Activated CD4-positive, alpha-beta T cell treated with anti-CD3 and anti-CD28 coated beads, Interleukin-2, amount 50 U/mL, for 1 hour (primary cell): ENCODE measurements around the gene SLC25A19.
A peak's percentile ranks its signal among the peaks of the same experiment; 100 is the strongest.
"Not testable (repeated sequence)": the region's sequence is repeated elsewhere in the genome, so short reads cannot be mapped to it uniquely, and the experiment has no call there.

Source experiments
- DNase-seq: peaks from one replicate; pipeline ENCODE4 v3.0.0-alpha.2; 2020

SLC25A19 gene

GRCh38 chr17:75301049-75301448 lies 11.8 kb upstream of the SLC25A19 start:
- no peak for DNase-seq

- DNase-seq, result no peak
These were observed 11.0 kb upstream of the SLC25A19 start for GRCh38 chr17:75300280-75300679.

GRCh38 chr17:75295201-75296158 lies 6.2 kb upstream of the SLC25A19 start:
- DNase-seq, result no peak

- not testable (repeated sequence) for DNase-seq
These were observed 3.7 kb upstream of the SLC25A19 start for GRCh38 chr17:75292810-75293448.

GRCh38 chr17:75289832-75290337 lies 652 bp upstream of the SLC25A19 start:
- peak; percentile 66 for DNase-seq

- no peak for DNase-seq
These were observed 491 bp downstream of the SLC25A19 start for GRCh38 chr17:75288770-75289114.

- DNase-seq, result no peak
These were observed 874 bp downstream of the SLC25A19 start for GRCh38 chr17:75288359-75288758.

GRCh38 chr17:75287221-75287620 lies 2.0 kb downstream of the SLC25A19 start:
- DNase-seq, result no peak

- no peak for DNase-seq
These were observed 4.1 kb downstream of the SLC25A19 start for GRCh38 chr17:75285123-75285522.

- not testable (repeated sequence) for DNase-seq
These were observed 9.0 kb downstream of the SLC25A19 start for GRCh38 chr17:75280189-75280588.

GRCh38 chr17:75277664-75278071 lies 11.6 kb downstream of the SLC25A19 start:
- no peak for DNase-seq

- DNase-seq, result no peak
These were observed 15.1 kb downstream of the SLC25A19 start for GRCh38 chr17:75273977-75274708.

- no peak for DNase-seq
These were observed 16.4 kb downstream of the SLC25A19 start for GRCh38 chr17:75272848-75273184.

GRCh38 chr17:75271955-75272847 lies 17.0 kb downstream of the SLC25A19 start:
- DNase-seq, result peak; percentile 8

- DNase-seq, result peak; percentile 84
These were observed 17.8 kb downstream of the SLC25A19 start for GRCh38 chr17:75271233-75271954.

- no peak for DNase-seq
These were observed 18.3 kb downstream of the SLC25A19 start, which contains the start of gene MIF4GD for GRCh38 chr17:75270966-75271232. MIF4GD (minus strand) TSS chr17:75271231; CDS start chr17:75270195, 1,036 bp downstream.

GRCh38 chr17:75270218-75270965 lies 18.8 kb downstream of the SLC25A19 start:
- DNase-seq, result peak; percentile 32

GRCh38 chr17:75269844-75270217 lies 19.4 kb downstream of the SLC25A19 start:
- no peak for DNase-seq

GRCh38 chr17:75267411-75268232 lies 21.6 kb downstream of the SLC25A19 start:
- DNase-seq, result no peak

- no peak for DNase-seq
These were observed 22.2 kb downstream of the SLC25A19 start for GRCh38 chr17:75267153-75267410.
